Measurements from ENCODE around the gene VPS29.

Gene VPS29

GRCh38 chr12:110516995-110517394, 15.1 kb upstream of the VPS29 start:
- H3K4me3 ChIP-seq (ENCODE audit: low read length) = no peak overlapping the region
- TF ChIP-seq, protein P1, sequence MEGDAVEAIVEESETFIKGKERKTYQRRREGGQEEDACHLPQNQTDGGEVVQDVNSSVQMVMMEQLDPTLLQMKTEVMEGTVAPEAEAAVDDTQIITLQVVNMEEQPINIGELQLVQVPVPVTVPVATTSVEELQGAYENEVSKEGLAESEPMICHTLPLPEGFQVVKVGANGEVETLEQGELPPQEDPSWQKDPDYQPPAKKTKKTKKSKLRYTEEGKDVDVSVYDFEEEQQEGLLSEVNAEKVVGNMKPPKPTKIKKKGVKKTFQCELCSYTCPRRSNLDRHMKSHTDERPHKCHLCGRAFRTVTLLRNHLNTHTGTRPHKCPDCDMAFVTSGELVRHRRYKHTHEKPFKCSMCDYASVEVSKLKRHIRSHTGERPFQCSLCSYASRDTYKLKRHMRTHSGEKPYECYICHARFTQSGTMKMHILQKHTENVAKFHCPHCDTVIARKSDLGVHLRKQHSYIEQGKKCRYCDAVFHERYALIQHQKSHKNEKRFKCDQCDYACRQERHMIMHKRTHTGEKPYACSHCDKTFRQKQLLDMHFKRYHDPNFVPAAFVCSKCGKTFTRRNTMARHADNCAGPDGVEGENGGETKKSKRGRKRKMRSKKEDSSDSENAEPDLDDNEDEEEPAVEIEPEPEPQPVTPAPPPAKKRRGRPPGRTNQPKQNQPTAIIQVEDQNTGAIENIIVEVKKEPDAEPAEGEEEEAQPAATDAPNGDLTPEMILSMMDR (conservative IDR thresholded peaks at IDR 0.05; ENCODE audit: low read depth, low read length) = no peak
- no peak for DNase-seq (ENCODE audit: low read depth)

DNA sequence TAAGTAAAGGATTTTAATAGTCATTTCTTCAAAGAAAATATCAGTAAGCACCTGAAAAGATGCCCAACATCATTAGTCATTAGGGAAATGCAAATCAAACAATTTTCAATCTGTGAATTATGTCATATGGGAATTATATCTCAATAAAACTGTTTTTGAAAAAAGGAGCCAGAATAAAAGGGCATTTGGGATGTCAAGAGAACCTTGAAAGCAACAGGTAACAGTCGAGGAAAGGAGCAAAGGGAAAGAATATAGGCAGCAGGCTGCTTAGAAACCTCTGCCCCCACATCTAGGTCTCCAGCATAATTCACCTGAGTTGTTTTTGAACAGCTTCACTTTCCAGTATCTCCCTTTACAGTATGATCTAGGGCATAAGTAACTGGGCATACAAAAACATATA, 12.5 kb upstream of the VPS29 start:
- no peak overlapping the region for H3K4me3 ChIP-seq (ENCODE audit: low read length)
- DNase-seq (ENCODE audit: low read depth) = no peak
- TF ChIP-seq, protein P1 (conservative IDR thresholded peaks at IDR 0.05; ENCODE audit: low read depth, low read length) = no peak

GRCh38 chr12:110513842-110514241, 11.9 kb upstream of the VPS29 start:
- DNase-seq (ENCODE audit: low read depth) = no peak
- no peak overlapping the region for H3K4me3 ChIP-seq (ENCODE audit: low read length)
- TF ChIP-seq, protein P1 (conservative IDR thresholded peaks at IDR 0.05; ENCODE audit: low read depth, low read length) = no peak

DNA sequence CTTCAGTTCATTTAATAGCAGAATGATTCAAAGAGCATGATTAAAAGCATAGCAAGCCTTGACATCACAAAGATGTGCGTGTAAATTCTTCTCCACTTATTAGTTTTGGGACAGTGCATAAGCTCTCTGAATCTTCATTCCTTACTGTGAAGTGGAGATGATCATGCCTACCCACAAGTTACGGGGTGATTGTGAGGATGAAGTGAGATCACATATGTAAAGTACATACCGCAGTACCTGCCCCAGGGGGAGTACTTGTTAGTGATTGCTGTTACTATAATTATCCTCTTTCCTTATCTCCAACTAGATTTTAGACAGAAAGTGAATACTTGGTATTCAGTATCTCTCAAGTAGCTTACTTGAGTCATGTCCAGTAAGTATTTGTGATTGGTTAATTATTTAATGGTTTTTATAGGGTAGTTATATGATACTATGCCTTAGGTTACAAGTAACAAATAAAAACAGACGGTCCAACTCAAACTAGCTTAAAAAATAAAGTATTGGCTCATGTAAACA, 6.2 kb upstream of the VPS29 start:
- TF ChIP-seq, protein P1 (conservative IDR thresholded peaks at IDR 0.05; ENCODE audit: low read depth, low read length) = no peak
- DNase-seq (ENCODE audit: low read depth) = no peak

DNA sequence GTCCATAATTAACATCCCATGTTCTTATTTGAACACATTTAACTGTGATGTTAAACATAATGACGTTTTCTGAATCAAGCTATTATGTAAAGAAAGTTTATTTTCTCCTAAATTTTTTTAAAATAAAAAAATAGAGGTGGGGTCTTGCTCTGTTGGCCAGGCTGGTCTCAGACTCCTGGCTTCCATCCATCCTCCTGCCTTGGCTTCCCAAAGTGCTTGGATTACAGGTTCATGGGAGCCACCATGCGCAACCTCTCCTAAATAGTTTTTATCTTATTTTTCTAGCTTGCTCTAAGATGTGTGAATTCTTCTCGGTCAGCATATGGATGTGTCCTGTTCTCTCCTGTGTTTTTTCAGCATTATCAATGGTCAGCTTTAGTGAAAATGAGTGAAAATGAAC, 3.4 kb upstream of the VPS29 start:
- DNase-seq (ENCODE audit: low read depth) = no peak
- no peak overlapping the region for H3K4me3 ChIP-seq (ENCODE audit: low read length)
- TF ChIP-seq, protein P1 (conservative IDR thresholded peaks at IDR 0.05; ENCODE audit: low read depth, low read length) = no peak

More for the DNA sequence above, 6.2 kb upstream of the VPS29 start:
- H3K4me3 ChIP-seq (ENCODE audit: low read length) = no peak overlapping the region

GRCh38 chr12:110503432-110503831, 1.5 kb upstream of the VPS29 start:
- no peak overlapping the region for H3K4me3 ChIP-seq (ENCODE audit: low read length)
- no peak for DNase-seq (ENCODE audit: low read depth)
- TF ChIP-seq, protein P1 (conservative IDR thresholded peaks at IDR 0.05; ENCODE audit: low read depth, low read length) = no peak

DNA sequence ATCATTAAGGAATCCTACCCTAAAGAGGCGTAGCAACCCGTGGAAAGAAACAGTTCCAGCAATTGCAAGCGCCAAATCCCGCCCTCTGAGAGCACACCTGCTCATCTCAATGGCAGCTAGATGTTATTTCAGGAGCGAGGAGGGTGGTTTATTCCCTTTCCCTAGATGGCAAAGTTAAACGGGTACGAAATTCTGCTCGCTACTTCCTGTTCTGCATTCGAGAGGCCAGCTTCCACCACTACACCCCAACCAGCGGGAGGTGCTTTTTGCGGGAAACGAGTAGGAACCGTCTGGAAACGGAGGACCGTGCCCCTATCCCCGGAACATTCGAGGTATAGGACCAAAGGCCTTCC, 536 bp downstream of the VPS29 start:
- TF ChIP-seq, protein P1 (conservative IDR thresholded peaks at IDR 0.05; ENCODE audit: low read depth, low read length) = peak; percentile 7
- DNase-seq (ENCODE audit: low read depth) = no peak
- peak overlapping the region; percentile 98 for H3K4me3 ChIP-seq (ENCODE audit: low read length)
